ENCODE results near the gene KHSRP. TPM values are rescaled to one million over a fixed set of nuclear protein-coding genes. Genes with fewer than 3 reads are reported as not detected.
A peak's percentile ranks its signal among the peaks of the same experiment; 100 is the strongest.

KHSRP gene
- total and polyA plus RNA-seq, 10 donors, result 35.8 to 174 (median 124) TPM

GRCh38 chr19:6396305-6396704, 28.3 kb downstream of the KHSRP start:
- WGBS, 5 donors, result 89 to 97% (median 92%) methylated on average over 11 to 12 of the region's 12 CpGs
- Histone ChIP-seq H3K36me3 (peaks cover 0 to 6% (median 0%) of the 10 kb centered on the region in 6 donors), H3K4me3 (no peak overlapping the region), H3K9me3 (no peaks in the 10 kb centered on the region), H3K27me3 (replicated peaks in 1 of 7) (no peaks in the 10 kb centered on the region), H3K27ac (no peak overlapping the region), H3K4me1 (peaks cover 10 to 24% (median 20%) of the 10 kb centered on the region in 6 donors)
- TF ChIP-seq POLR2A (IDR thresholded peaks at IDR 0.05), result no peak
- TF ChIP-seq CTCF (IDR thresholded peaks at IDR 0.05 in 8 of 11, conservative IDR thresholded peaks at IDR 0.05 in 3 of 11), result no peak
- TF ChIP-seq POLR2AphosphoS5 (IDR thresholded peaks at IDR 0.05), result no peak
- DNase-seq, result no peak
- intact Hi-C loops (cut with DNase I; ENCODE audit: low total_unique reads), result no loop called here

- intact Hi-C loops (cut with DNase I; ENCODE audit: low total_unique reads), result no loop called here
- no peak for DNase-seq
- no peak for TF ChIP-seq POLR2AphosphoS5 (IDR thresholded peaks at IDR 0.05)
- TF ChIP-seq POLR2A (IDR thresholded peaks at IDR 0.05), result no peak
- no peak for TF ChIP-seq CTCF (IDR thresholded peaks at IDR 0.05 in 8 of 11, conservative IDR thresholded peaks at IDR 0.05 in 3 of 11)
- 88 to 95% (median 93%) methylated on average over 3 of the region's 3 CpGs for WGBS, 5 donors
- no peaks in the 10 kb centered on the region for H3K9me3 ChIP-seq
- H3K4me1 ChIP-seq, result peaks cover 12 to 35% (median 25%) of the 10 kb centered on the region in 6 donors
- H3K27me3 ChIP-seq (replicated peaks in 1 of 7), result no peaks in the 10 kb centered on the region
- no peak overlapping the region for H3K4me3 ChIP-seq
- H3K27ac ChIP-seq, result no peak overlapping the region
- H3K36me3 ChIP-seq, result peaks cover 0 to 21% (median 6%) of the 10 kb centered on the region in 6 donors
These were observed 29.8 kb downstream of the KHSRP start for GRCh38 chr19:6394831-6395230.

GRCh38 chr19:6393983-6394412, 30.6 kb downstream of the KHSRP start:
- H3K27me3 ChIP-seq (replicated peaks in 1 of 7), result no peaks in the 10 kb centered on the region
- peak overlapping the region; percentile 73 to 96 (median 92) for H3K4me3 ChIP-seq
- intact Hi-C loops (cut with DNase I; ENCODE audit: low total_unique reads), result no loop called here
- DNase-seq, result no peak
- no peaks in the 10 kb centered on the region for H3K9me3 ChIP-seq
- peak overlapping the region; percentile 76 to 96 (median 94) for H3K27ac ChIP-seq
- WGBS, 5 donors, result 29 to 31% (median 29%) methylated on average over 14 of the region's 14 CpGs
- peak in 1 of 3 donors; percentile 13 for TF ChIP-seq POLR2A (IDR thresholded peaks at IDR 0.05)
- no peak for TF ChIP-seq POLR2AphosphoS5 (IDR thresholded peaks at IDR 0.05)
- TF ChIP-seq CTCF (IDR thresholded peaks at IDR 0.05 in 8 of 11, conservative IDR thresholded peaks at IDR 0.05 in 3 of 11), result no peak
- H3K36me3 ChIP-seq, result peaks cover 0 to 29% (median 14%) of the 10 kb centered on the region in 6 donors
- peaks cover 12 to 42% (median 25%) of the 10 kb centered on the region in 6 donors for H3K4me1 ChIP-seq

- no peaks in the 10 kb centered on the region for H3K27me3 ChIP-seq (replicated peaks in 1 of 7)
- H3K27ac ChIP-seq, result peak within 1 kb of the TSS; percentile 76 to 96 (median 94)
- H3K4me1 ChIP-seq, result peaks cover 12 to 42% (median 25%) of the 10 kb centered on the region in 6 donors
- intact Hi-C loops (cut with DNase I; ENCODE audit: low total_unique reads), result no loop called here
- no peaks in the 10 kb centered on the region for H3K9me3 ChIP-seq
- peak; percentile 75 to 84 (median 82) for TF ChIP-seq POLR2AphosphoS5 (IDR thresholded peaks at IDR 0.05)
- peak in 1 of 3 donors; percentile 49 for TF ChIP-seq POLR2A (IDR thresholded peaks at IDR 0.05)
- peak in 4 of 11 experiments; percentile 8 to 29 (median 20) for TF ChIP-seq CTCF (IDR thresholded peaks at IDR 0.05 in 8 of 11, conservative IDR thresholded peaks at IDR 0.05 in 3 of 11)
- H3K36me3 ChIP-seq, result peaks cover 0 to 36% (median 21%) of the 10 kb centered on the region in 6 donors
- 0 to 2% (median 1%) methylated on average over 56 to 69 of the region's 69 CpGs for WGBS, 5 donors
- peak; percentile 98 for DNase-seq
- peak within 1 kb of the TSS; percentile 73 to 96 (median 92) for H3K4me3 ChIP-seq
These were observed 31.3 kb downstream of the KHSRP start, which contains the start of gene GTF2F1 for GRCh38 chr19:6393074-6393982. GTF2F1 (minus strand) TSS chr19:6393164; CDS start chr19:6392995, 169 bp downstream.
